ENCODE results near the gene SPATA31D4.

Gene SPATA31D4

DNA sequence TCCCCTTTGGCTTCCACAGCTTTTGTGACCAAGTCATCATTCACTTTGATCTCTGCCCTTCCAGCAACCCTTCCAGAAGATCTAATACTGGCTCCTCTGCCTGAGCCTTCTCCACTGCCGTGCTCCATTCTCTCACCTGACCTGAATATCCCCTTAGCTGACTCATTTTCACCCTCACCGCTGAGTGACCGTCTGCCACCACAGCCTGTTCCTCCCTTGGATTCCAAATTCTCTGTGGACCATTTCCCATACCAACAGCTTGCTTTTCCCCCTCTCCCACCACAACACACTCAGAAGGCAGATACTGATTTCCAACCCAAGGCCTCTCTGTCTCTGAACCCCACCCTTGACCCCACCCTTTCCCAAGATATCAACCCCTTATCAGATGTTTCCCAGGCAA, 39.8 kb downstream of the SPATA31D4 start:
- no peak for DNase-seq

DNA sequence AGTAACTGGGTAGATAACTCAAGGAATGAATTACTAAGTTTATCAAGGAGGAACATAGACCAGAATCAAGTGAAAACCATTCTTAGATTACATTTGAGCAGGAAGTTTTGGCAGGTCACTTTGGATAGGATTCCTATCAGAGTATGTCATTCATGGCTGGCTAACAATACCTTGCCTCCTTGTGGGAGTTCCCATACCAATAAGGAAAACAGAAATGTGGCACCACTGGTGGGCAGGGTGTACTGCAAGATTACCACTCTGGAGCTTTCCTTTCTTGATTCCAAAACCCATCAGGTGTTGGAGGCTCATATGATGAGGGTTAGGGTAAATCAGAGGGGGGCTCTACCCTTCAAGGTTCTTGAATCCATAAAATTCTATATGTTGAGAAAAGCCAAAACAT, 41.7 kb downstream of the SPATA31D4 start:
- DNase-seq: no peak

DNA sequence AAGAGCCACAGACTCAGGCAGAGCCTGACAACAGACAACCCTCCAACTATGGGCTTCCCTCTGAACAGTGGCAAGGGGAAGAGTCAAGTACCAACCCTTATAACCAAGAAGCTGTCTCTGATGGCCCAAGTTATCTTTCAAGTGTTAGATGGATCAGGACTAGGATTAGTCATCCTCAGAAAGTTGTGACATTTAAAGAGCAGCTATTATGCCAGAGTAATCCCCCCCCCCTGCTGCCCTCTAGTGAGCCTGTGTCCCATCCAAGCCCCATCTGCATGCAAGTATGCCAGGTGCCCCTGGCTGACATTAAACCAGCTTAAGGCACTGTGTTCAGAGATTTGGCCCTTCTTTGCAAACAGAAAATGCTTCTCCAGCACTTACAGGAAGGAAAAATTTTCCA, 43.5 kb downstream of the SPATA31D4 start:
- no peak for DNase-seq

DNA sequence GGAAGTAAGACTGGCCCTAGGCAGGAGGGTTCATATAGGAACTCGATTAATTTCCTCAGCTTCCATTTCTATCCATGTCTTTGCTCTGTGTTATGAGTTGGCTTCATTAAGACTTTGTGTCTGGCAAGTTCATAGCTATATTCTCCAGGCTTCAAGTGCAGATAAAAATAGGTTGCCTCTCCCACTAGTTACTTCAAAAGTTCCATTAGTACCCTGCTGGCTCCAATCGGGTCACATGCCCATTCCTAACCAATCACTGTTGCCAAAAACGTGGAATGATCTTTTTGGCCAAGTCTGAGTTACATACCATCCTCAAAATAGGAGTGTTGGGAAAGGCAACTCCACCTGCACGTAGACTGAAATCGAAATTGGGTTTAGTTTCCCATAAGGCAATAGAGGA, 46.5 kb downstream of the SPATA31D4 start:
- no peak for DNase-seq

DNA sequence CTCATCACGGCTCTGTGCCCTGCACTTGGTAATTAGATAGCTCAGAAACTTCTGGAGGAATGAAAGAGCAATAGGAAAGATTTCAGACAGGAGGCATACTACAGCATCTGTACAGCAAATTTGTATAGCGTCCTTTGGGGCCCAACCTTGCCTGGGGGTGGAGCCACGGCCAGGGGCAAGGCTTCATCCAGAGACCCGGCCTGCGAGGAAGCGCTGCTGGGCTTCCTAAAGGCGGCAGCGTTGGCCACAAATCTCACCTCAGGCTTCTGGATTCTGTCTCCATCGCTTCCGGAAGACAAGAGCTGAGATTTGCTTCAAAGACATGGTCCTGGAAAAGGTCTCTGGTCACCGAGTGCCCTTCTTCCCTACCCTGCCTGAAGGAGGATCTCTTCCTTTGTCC, 48.1 kb downstream of the SPATA31D4 start:
- DNase-seq: no peak

DNA sequence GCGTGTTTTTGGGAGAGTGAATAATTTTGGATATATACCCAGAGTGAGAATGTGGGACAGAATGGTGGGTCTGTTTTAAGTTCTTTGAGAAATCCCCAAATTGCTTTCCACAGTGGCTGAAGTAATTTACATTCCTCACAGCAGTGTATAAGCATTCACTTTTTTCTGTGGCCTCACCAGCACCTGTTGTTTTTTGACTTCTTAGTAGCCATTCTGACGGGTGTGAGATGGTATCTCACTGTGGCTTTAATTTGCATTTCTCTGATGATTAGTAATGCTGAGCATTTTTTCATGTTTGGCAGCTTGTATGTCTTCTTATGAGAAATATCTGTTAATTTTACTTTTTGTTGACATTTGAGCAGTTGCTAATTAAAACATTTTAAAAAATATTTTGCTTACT, 51.0 kb downstream of the SPATA31D4 start:
- no peak for DNase-seq

DNA sequence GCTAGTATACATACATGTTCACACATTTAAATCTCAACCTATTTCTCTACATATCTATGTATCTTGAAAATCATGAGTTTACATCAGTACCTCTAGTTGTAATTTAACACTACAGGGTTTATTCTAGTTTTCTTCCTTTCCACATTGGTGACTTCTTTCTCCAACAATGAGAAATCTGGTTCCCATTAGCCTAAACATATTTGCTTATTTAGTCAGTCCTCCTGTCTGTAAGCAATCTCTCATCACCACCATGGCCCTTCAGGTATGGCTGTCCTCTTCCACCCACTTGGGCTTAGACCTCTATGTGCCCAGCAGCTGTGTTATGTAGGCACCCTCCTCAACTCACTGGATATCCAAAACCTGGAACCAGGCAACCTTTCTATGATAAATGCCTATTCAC, 52.3 kb downstream of the SPATA31D4 start:
- DNase-seq: no peak

DNA sequence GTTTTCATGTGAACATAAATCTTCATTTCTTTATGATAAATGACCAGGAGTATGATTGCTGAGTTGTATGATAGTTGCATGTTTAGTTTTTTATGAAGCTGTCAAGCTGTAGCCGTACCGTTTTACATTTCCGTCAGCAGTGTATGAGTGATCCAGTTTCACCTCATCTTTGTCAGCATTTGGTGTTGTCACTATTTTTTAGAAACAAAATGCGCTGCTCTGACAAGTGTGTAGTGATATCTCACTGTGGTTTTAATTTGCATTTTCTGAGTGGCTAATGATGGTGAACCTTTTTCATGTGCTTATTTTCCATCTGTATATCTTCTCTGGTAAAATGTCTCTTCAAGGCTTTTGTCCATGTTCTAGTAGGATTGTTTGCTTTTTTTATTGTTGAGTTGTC, 53.7 kb downstream of the SPATA31D4 start:
- no peak for DNase-seq
